Measurements from ENCODE around the gene SSMEM1.
"Not testable (repeated sequence)": the region's sequence is repeated elsewhere in the genome, so short reads cannot be mapped to it uniquely, and the experiment has no call there.

The SSMEM1 gene

GRCh38 chr7:130213828-130214227 is 6.2 kb downstream of the SSMEM1 start:
- no peak for DNase-seq

- DNase-seq, result no peak
Measured at GRCh38 chr7:130216025-130216424, 8.4 kb downstream of the SSMEM1 start.

- no peak for DNase-seq
Measured at GRCh38 chr7:130216750-130217149, 9.1 kb downstream of the SSMEM1 start.

- no peak for DNase-seq
Measured at GRCh38 chr7:130218806-130219620, 11.4 kb downstream of the SSMEM1 start.

GRCh38 chr7:130219871-130220270 is 12.2 kb downstream of the SSMEM1 start:
- DNase-seq, result no peak

- DNase-seq, result no peak
Measured at GRCh38 chr7:130221746-130222145, 14.1 kb downstream of the SSMEM1 start.

- DNase-seq, result no peak
Measured at GRCh38 chr7:130223646-130224045, 16.0 kb downstream of the SSMEM1 start.

GRCh38 chr7:130224210-130224609 is 16.6 kb downstream of the SSMEM1 start:
- DNase-seq, result no peak

- DNase-seq, result not testable (repeated sequence)
Measured at GRCh38 chr7:130224923-130225322, 17.3 kb downstream of the SSMEM1 start.

GRCh38 chr7:130226333-130226732 is 18.7 kb downstream of the SSMEM1 start:
- DNase-seq, result no peak

- no peak for DNase-seq
Measured at GRCh38 chr7:130227883-130228575, 20.4 kb downstream of the SSMEM1 start.

GRCh38 chr7:130228840-130229502 is 21.3 kb downstream of the SSMEM1 start:
- DNase-seq, result no peak

GRCh38 chr7:130229981-130230380 is 22.3 kb downstream of the SSMEM1 start:
- DNase-seq, result not testable (repeated sequence)

- no peak for DNase-seq
Measured at GRCh38 chr7:130231792-130232191, 24.1 kb downstream of the SSMEM1 start.

GRCh38 chr7:130232209-130232608 is 24.5 kb downstream of the SSMEM1 start:
- no peak for DNase-seq

GRCh38 chr7:130234078-130234477 is 26.4 kb downstream of the SSMEM1 start:
- no peak for DNase-seq

GRCh38 chr7:130236361-130236760 is 28.7 kb downstream of the SSMEM1 start:
- not testable (repeated sequence) for DNase-seq

GRCh38 chr7:130240240-130240639 is 32.6 kb downstream of the SSMEM1 start:
- no peak for DNase-seq

GRCh38 chr7:130242198-130243014 is 34.7 kb downstream of the SSMEM1 start:
- DNase-seq, result peak; percentile 3 to 19 (median 8)

- not testable (repeated sequence) for DNase-seq
Measured at GRCh38 chr7:130243486-130243885, 35.8 kb downstream of the SSMEM1 start.

GRCh38 chr7:130246491-130246890 is 38.8 kb downstream of the SSMEM1 start:
- not testable (repeated sequence) for DNase-seq

- DNase-seq, result not testable (repeated sequence)
Measured at GRCh38 chr7:130248842-130249241, 41.2 kb downstream of the SSMEM1 start.

- DNase-seq, result not testable (repeated sequence)
Measured at GRCh38 chr7:130249626-130250025, 42.0 kb downstream of the SSMEM1 start.
